HEK293 (cell line): ENCODE data around the gene RRAS.

Source experiments
- CTCF ChIA-PET: fragments of 350-600 bp; formaldehyde crosslinking; extraction: SDS; loops from one replicate; lab custom pipeline; 2021; ENCODE audit warnings: antibody characterized with exemption; lab: Yijun Ruan, JAX
- POLR2A ChIA-PET: fragments of 300-600 bp; formaldehyde crosslinking; extraction: SDS; loops from one replicate; lab custom pipeline; 2020; ENCODE audit warnings: antibody characterized with exemption, inconsistent platforms; lab: Yijun Ruan, JAX
- H3K27ac ChIP-seq: fragments of 200-500 bp; sonication (Bioruptor generic); 2 replicates; pipeline ENCODE4 v1.5.1; 2014; ENCODE audit warnings: low read depth, low read length, control low read depth, inconsistent platforms; ENCODE audit errors: extremely low read depth
- H3K36me3 ChIP-seq, 2 experiments: fragments of 200-500 bp in 1 of 2; sonication (Bioruptor generic) in 1 of 2; 1 replicate in 1 of 2; 2 replicates in 1 of 2; pipeline ENCODE4 v1.5.1; 2014 to 2017; ENCODE audit warnings: inconsistent platforms in 2 of 2, low read length in 2 of 2; ENCODE audit not compliant: control insufficient read depth in 2 of 2, insufficient read depth in 1 of 2
- H3K4me1 ChIP-seq: fragments of 200-500 bp; sonication (Bioruptor generic); 2 replicates; pipeline ENCODE4 v1.5.1; 2014; ENCODE audit warnings: mild to moderate bottlenecking, low read length, inconsistent platforms; ENCODE audit not compliant: control insufficient read depth, insufficient read depth
- H3K4me3 ChIP-seq: 2 replicates; pipeline ENCODE4 v1.5.1; 2011; ENCODE audit warnings: low read depth, mild to moderate bottlenecking, control low read depth, low read length, moderate library complexity
- H3K9me3 ChIP-seq: fragments of 200-500 bp; sonication (Bioruptor generic); 2 replicates; pipeline ENCODE4 v1.5.1; 2014; ENCODE audit warnings: low read depth, low read length, inconsistent platforms; ENCODE audit not compliant: control insufficient read depth, insufficient read depth
- EGR2 ChIP-seq: fragments of 450-650 bp; formaldehyde crosslinking; IDR thresholded peaks from 2 replicates; pipeline ENCODE4 v1.5.1; 2016; ENCODE audit warnings: low read depth, missing biosample characterization, missing genetic modification characterization
- KLF1 ChIP-seq: fragments of 450-650 bp; formaldehyde crosslinking; IDR thresholded peaks from 2 replicates; pipeline ENCODE4 v1.5.1; 2016; ENCODE audit warnings: missing biosample characterization, missing genetic modification characterization
- PRDM10 ChIP-seq: fragments of 450-650 bp; formaldehyde crosslinking; IDR thresholded peaks from 2 replicates; pipeline ENCODE4 v1.5.1; 2016; ENCODE audit warnings: missing biosample characterization, missing genetic modification characterization
- REPIN1 ChIP-seq: fragments of 450-650 bp; formaldehyde crosslinking; IDR thresholded peaks from 2 replicates; pipeline ENCODE4 v1.5.1; 2017; ENCODE audit warnings: missing biosample characterization, missing genetic modification characterization, low read depth
- SALL2 ChIP-seq: fragments of 450-650 bp; formaldehyde crosslinking; IDR thresholded peaks from 2 replicates; pipeline ENCODE4 v1.5.0; 2017; ENCODE audit warnings: missing biosample characterization, mild to moderate bottlenecking, missing genetic modification characterization, borderline replicate concordance
- SCRT2 ChIP-seq: fragments of 450-650 bp; formaldehyde crosslinking; IDR thresholded peaks from 2 replicates; pipeline ENCODE4 v1.5.1; 2016; ENCODE audit warnings: missing biosample characterization, missing genetic modification characterization
- ZBTB17 ChIP-seq: fragments of 450-650 bp; formaldehyde crosslinking; IDR thresholded peaks from 2 replicates; pipeline ENCODE4 v1.5.1; 2016; ENCODE audit warnings: missing biosample characterization, missing genetic modification characterization
- ZBTB21 ChIP-seq: fragments of 450-650 bp; formaldehyde crosslinking; IDR thresholded peaks from 2 replicates; pipeline ENCODE4 v1.5.1; 2017; ENCODE audit warnings: missing biosample characterization, missing genetic modification characterization
- ZFHX2 ChIP-seq: fragments of 450-650 bp; formaldehyde crosslinking; conservative IDR thresholded peaks from 2 replicates; pipeline ENCODE4 v1.5.1; 2016; ENCODE audit warnings: missing biosample characterization, missing genetic modification characterization
- ZNF16 ChIP-seq: fragments of 450-650 bp; formaldehyde crosslinking; IDR thresholded peaks from 2 replicates; pipeline ENCODE4 v1.5.1; 2016; ENCODE audit warnings: low read depth, missing biosample characterization, missing genetic modification characterization
- ZNF19 ChIP-seq: fragments of 450-650 bp; formaldehyde crosslinking; IDR thresholded peaks from 2 replicates; pipeline ENCODE4; 2016; ENCODE audit warnings: missing biosample characterization, missing genetic modification characterization, low read depth
- ZNF23 ChIP-seq: fragments of 450-650 bp; formaldehyde crosslinking; IDR thresholded peaks from 2 replicates; pipeline ENCODE4 v1.5.1; 2016; ENCODE audit warnings: missing biosample characterization, missing genetic modification characterization, borderline replicate concordance
- ZNF366 ChIP-seq: fragments of 450-650 bp; formaldehyde crosslinking; conservative IDR thresholded peaks from 2 replicates; pipeline ENCODE4 v1.5.1; 2016; ENCODE audit warnings: missing biosample characterization, missing genetic modification characterization
- ZNF518A ChIP-seq: fragments of 450-650 bp; formaldehyde crosslinking; conservative IDR thresholded peaks from 2 replicates; pipeline ENCODE4 v1.5.1; 2016; ENCODE audit warnings: low read depth, missing biosample characterization, missing genetic modification characterization
- ZNF645 ChIP-seq: fragments of 450-650 bp; formaldehyde crosslinking; IDR thresholded peaks from 2 replicates; pipeline ENCODE4; 2016; ENCODE audit warnings: missing biosample characterization, missing genetic modification characterization
- TF ChIP-seq, protein P1 (sequence below): fragments of 450-650 bp; formaldehyde crosslinking; IDR thresholded peaks from 2 replicates; pipeline ENCODE4 v1.5.1; 2016; ENCODE audit warnings: missing biosample characterization, missing genetic modification characterization

The RRAS gene

GRCh38 chr19:49672131-49672919 is 32.4 kb upstream of the RRAS start (continued):
- peak; percentile 88 for TF ChIP-seq ZBTB17 (tag by site-specific recombination)
- TF ChIP-seq, all 188 proteins: peak for 35

DNA sequence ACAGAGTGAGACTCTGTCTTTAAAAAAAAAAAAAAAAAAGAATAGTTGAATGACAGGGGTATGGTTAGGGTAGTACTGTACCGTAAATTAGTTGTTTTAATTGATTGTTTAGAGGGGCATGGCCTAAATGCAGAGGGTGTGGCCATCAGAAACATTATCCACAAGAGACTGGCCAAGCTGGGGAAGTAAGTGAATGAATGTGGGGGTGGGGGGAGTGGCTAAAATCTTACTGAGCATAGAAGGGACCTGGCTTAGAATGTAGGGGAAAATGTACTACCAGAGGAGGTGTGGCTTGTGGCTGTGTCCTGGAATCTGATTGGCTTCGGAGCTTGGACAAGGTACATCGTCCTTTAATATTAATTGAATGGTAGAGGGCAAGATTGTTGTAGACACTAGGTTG is 29.6 kb upstream of the RRAS start:
- TF ChIP-seq SCRT2 (tag by site-specific recombination) (no peak), ZFHX2 (tag by site-specific recombination) (peak; percentile 22), EGR2 (peak; percentile 13; the same call in 1 of the 2 replicates), ZNF518A (tag by site-specific recombination) (no peak), SALL2 (no peak), REPIN1 (tag by site-specific recombination) (no peak)
- TF ChIP-seq, protein P1, sequence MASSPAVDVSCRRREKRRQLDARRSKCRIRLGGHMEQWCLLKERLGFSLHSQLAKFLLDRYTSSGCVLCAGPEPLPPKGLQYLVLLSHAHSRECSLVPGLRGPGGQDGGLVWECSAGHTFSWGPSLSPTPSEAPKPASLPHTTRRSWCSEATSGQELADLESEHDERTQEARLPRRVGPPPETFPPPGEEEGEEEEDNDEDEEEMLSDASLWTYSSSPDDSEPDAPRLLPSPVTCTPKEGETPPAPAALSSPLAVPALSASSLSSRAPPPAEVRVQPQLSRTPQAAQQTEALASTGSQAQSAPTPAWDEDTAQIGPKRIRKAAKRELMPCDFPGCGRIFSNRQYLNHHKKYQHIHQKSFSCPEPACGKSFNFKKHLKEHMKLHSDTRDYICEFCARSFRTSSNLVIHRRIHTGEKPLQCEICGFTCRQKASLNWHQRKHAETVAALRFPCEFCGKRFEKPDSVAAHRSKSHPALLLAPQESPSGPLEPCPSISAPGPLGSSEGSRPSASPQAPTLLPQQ (tag by site-specific recombination): no peak
- TF ChIP-seq, all 188 proteins: peak for 2
- POLR2A ChIA-PET: interaction anchor here (0.7 kb wide), 1 partner anchor 207 kb away, joined by 6 read pairs; no protein-coding TSS in a partner anchor
- no peaks in the 10 kb centered on the region for H3K9me3 ChIP-seq
- no peak overlapping the region for H3K4me3 ChIP-seq
- 0 out of 2 replicates have a peak overlapping the region, but pooled peaks have one; percentile 7 for H3K27ac ChIP-seq
- peaks cover 10% of the 10 kb centered on the region for H3K4me1 ChIP-seq
- H3K36me3 ChIP-seq: peaks cover 22 to 40% of the 10 kb centered on the region in 2 experiments
- CTCF ChIA-PET: interaction anchor here (1.1 to 1.5 kb wide), 3 partner anchors 10 to 123 kb away, joined by 3 to 6 read pairs (median 4); no protein-coding TSS in a partner anchor

DNA sequence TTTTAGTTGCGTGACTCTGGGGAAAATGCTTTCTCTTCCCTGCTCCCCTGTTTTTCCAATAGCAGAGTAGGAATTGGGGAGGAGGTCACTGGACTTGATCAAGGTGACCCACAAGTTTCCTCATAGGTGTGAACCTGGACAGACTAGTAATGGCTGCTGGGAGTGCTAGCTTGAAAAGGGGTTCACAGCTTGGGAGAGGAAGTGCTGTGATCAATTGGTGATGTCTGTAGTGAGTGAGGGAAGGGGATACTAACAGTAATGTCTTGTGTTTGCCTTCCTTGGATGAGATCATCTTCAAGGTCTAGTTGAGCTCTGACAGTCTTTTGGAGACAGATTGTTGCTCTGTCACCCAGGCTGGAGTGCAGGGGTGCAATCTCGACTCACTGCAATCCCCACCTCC is 27.5 kb upstream of the RRAS start:
- Histone ChIP-seq H3K4me1 (peaks cover 13% of the 10 kb centered on the region), H3K27ac (no peak overlapping the region), H3K9me3 (no peaks in the 10 kb centered on the region), H3K36me3 (peaks cover 21 to 40% of the 10 kb centered on the region in 2 experiments), H3K4me3 (no peak overlapping the region)
- POLR2A ChIA-PET: interaction anchor here (0.7 to 4.9 kb wide), 4 partner anchors 9 to 87 kb away, joined by 3 to 85 read pairs (median 10); partner anchors contain the start of genes PRMT1, RRAS and SCAF1
- CTCF ChIA-PET: interaction anchor here (0.6 to 0.8 kb wide), 3 partner anchors 10 to 79 kb away, joined by 3 to 4 read pairs (median 3); no protein-coding TSS in a partner anchor
- TF ChIP-seq ZNF23 (tag by site-specific recombination) (peak; percentile 100), SCRT2 (tag by site-specific recombination) (peak; percentile 49; the same call in 1 of the 2 replicates), ZNF645 (tag by site-specific recombination) (no peak), ZNF16 (tag by site-specific recombination) (no peak), ZBTB21 (tag by site-specific recombination) (0 out of 2 replicates have a peak, but pooled peaks have one; percentile 29), ZNF366 (0 out of 2 replicates have a peak, but pooled peaks have one; percentile 35), PRDM10 (tag by site-specific recombination) (0 out of 2 replicates have a peak, but pooled peaks have one; percentile 18), KLF1 (tag by site-specific recombination) (no peak), ZBTB17 (tag by site-specific recombination) (peak; percentile 99), ZNF19 (tag by site-specific recombination) (no peak)
